Endothelial cell of umbilical vein (primary cell): Measurements from ENCODE around the gene DOCK7. TPM values are rescaled to one million over a fixed set of nuclear protein-coding genes. Genes with fewer than 3 reads are reported as not detected.
"Not testable (repeated sequence)": the region's sequence is repeated elsewhere in the genome, so short reads cannot be mapped to it uniquely, and the experiment has no call there.

Experiments used
- BruUV-seq: library from RNA; stranded (reverse); fragments of 400-500 nt; replicated peaks from 2 replicates; lab custom pipeline; 2021; lab: Mats Ljungman, UMichigan
- CTCF ChIA-PET: fragments of 300-600, 350-600 bp; sonication (Branson Sonifier 250); formaldehyde crosslinking; loops from one replicate; lab custom pipeline; 2021; ENCODE audit warnings: antibody characterized with exemption, inconsistent platforms; lab: Charles Lee
- POLR2A ChIA-PET: fragments of 300-600, 350-600 bp; sonication (Branson Sonifier 250); formaldehyde crosslinking; loops from one replicate; lab custom pipeline; 2021; ENCODE audit warnings: antibody characterized with exemption, inconsistent platforms; lab: Charles Lee
- DNase-seq: peaks from one replicate; pipeline ENCODE4 v3.0.0-alpha.2; 2011; ENCODE audit warnings: low read depth, low spot score
- FAIRE-seq: peaks from 2 replicates; lab custom pipeline; 2011; peaks lifted over from hg19 to GRCh38; lab: Jason Lieb, UNC
- H2AFZ ChIP-seq: 2 replicates; pipeline ENCODE4 v1.6.0; 2012; ENCODE audit warnings: low read depth, low read length, control low read depth, inconsistent platforms
- H3K27ac ChIP-seq: 2 replicates; pipeline ENCODE4 v1.5.1; 2011; ENCODE audit warnings: low read depth, mild to moderate bottlenecking, control low read depth, low read length, moderate library complexity; ENCODE audit not compliant: insufficient read depth
- H3K27me3 ChIP-seq, 2 experiments: 2 replicates each; pipeline versions ENCODE4 v1.6.0 to v1.6.1; 2011; ENCODE audit warnings: low read length in 2 of 2, mixed read lengths in 1 of 2; ENCODE audit not compliant: control insufficient read depth in 2 of 2, insufficient read depth in 2 of 2
- H3K36me3 ChIP-seq, 2 experiments: 2 replicates in 1 of 2; 3 replicates in 1 of 2; pipeline ENCODE4 v1.5.1; 2011; ENCODE audit warnings: low read length in 2 of 2, mild to moderate bottlenecking in 1 of 2, moderate library complexity in 1 of 2; ENCODE audit not compliant: control insufficient read depth in 2 of 2, insufficient read depth in 2 of 2; ENCODE audit errors: extremely low read depth in 1 of 2
- H3K4me1 ChIP-seq: 3 replicates; pipeline ENCODE4 v1.5.1; 2011; ENCODE audit warnings: mild to moderate bottlenecking, low read length; ENCODE audit not compliant: control insufficient read depth, insufficient read depth; ENCODE audit errors: extremely low read depth
- H3K4me2 ChIP-seq: 2 replicates; pipeline ENCODE4 v1.6.1; 2011; ENCODE audit warnings: low read length, control low read depth, mixed read lengths; ENCODE audit not compliant: insufficient read depth
- H3K4me3 ChIP-seq, 3 experiments: fragments of 200-600 bp in 1 of 3; sonication (generic), shearing (Covaris generic) in 1 of 3; replicated peaks in 1 of 3; 2 replicates each; pipeline ENCODE4 v1.5.1; 2011 to 2016; ENCODE audit warnings: control low read depth in 3 of 3, low read length in 3 of 3, mild to moderate bottlenecking in 2 of 3, inconsistent platforms in 1 of 3, low read depth in 1 of 3, moderate library complexity in 1 of 3; ENCODE audit not compliant: insufficient read depth in 1 of 3
- H3K79me2 ChIP-seq: 2 replicates; pipeline ENCODE4 v1.6.0; 2012; ENCODE audit warnings: low read length, inconsistent platforms; ENCODE audit not compliant: control insufficient read depth, insufficient read depth
- H3K9ac ChIP-seq: replicated peaks from 2 replicates; pipeline ENCODE3; 2011; ENCODE audit warnings: low read length, control low read depth; ENCODE audit not compliant: insufficient read depth; ENCODE audit errors: extremely low read depth
- H3K9me1 ChIP-seq: replicated peaks from 3 replicates; pipeline ENCODE4 v1.6.0; 2011; ENCODE audit warnings: mild to moderate bottlenecking, low read length; ENCODE audit not compliant: control insufficient read depth, insufficient read depth; ENCODE audit errors: extremely low read depth
- H3K9me3 ChIP-seq: replicated peaks from 2 replicates; pipeline ENCODE4 v1.5.1; 2012; ENCODE audit warnings: low read length, inconsistent platforms; ENCODE audit not compliant: control insufficient read depth, insufficient read depth
- H4K20me1 ChIP-seq: replicated peaks from 2 replicates; pipeline ENCODE3; 2011; ENCODE audit warnings: mild to moderate bottlenecking, low read length; ENCODE audit not compliant: control insufficient read depth, insufficient read depth; ENCODE audit errors: extremely low read depth
- CTCF ChIP-seq, 2 donors: IDR thresholded peaks; 1 replicate in 1 of 2; 2 replicates in 1 of 2; pipeline ENCODE4 v1.5.1; 2011; ENCODE audit warnings: low read length in 2 of 2, mild to moderate bottlenecking in 2 of 2, moderate library complexity in 2 of 2, control low read depth in 1 of 2, inconsistent platforms in 1 of 2, low read depth in 1 of 2; ENCODE audit not compliant: insufficient read depth in 1 of 2; ENCODE audit errors: extremely low read depth in 1 of 2
- FOS ChIP-seq: IDR thresholded peaks from 2 replicates; pipeline ENCODE4 v1.6.1; 2011; ENCODE audit warnings: mild to moderate bottlenecking, low read length, moderate library complexity, borderline replicate concordance; ENCODE audit not compliant: insufficient read depth
- GATA2 ChIP-seq: IDR thresholded peaks from 2 replicates; pipeline ENCODE4 v1.7.0; 2011; ENCODE audit warnings: low read depth, mild to moderate bottlenecking, moderate library complexity, mixed read lengths, low read length; ENCODE audit not compliant: insufficient read length, insufficient read depth
- JUN ChIP-seq: IDR thresholded peaks from 2 replicates; pipeline ENCODE4 v1.6.1; 2011; ENCODE audit warnings: borderline replicate concordance, low read depth; ENCODE audit not compliant: insufficient read length, insufficient read depth
- MYC ChIP-seq: IDR thresholded peaks from one replicate; pipeline ENCODE4 v1.6.1; 2011; ENCODE audit warnings: mild to moderate bottlenecking, low read depth, low read length
- POLR2AphosphoS5 ChIP-seq: IDR thresholded peaks from 2 replicates; pipeline ENCODE4 v1.6.1; 2012; ENCODE audit warnings: low read depth, mild to moderate bottlenecking, control low read depth, low read length, moderate library complexity; ENCODE audit not compliant: insufficient read depth
- dilution Hi-C: fragments of 300-500 bp; cut with MboI; formaldehyde crosslinking; loops from one replicate; pipeline ENCODE4 v1.15.0; 2019; ENCODE audit warnings: low sequenced_read_pairs; ENCODE audit not compliant: extremely low pct_ligation_motif_present
- intact Hi-C: fragments of 100-400 bp; cut with micrococcal nuclease; formaldehyde crosslinking; loops from one replicate; pipeline ENCODE4 v1.10.0; 2022
- polyA plus RNA-seq, 4 experiments: library from polyadenylated mRNA; depleted of rRNA in 3 of 4; stranded (reverse) in 3 of 4; unstranded in 1 of 4; fragments of >200 nt; gene quantifications; 2 replicates each; pipeline versions ENCODE4 v1.2.1 to v1.2.3, GENCODE V29; 2011 to 2012; ENCODE audit warnings: missing spikeins in 1 of 4
- total RNA-seq: library from RNA; stranded (reverse); gene quantifications from 2 replicates; pipeline ENCODE4 v1.2.3, GENCODE V29; 2021

Gene DOCK7
- total and polyA plus RNA-seq, 2 donors (not counting 3 experiments of a cell fraction or from before 2014, with no cell fraction given) = 9.4 to 31.9 TPM

GRCh38 chr1:62694479-62694878, 6.3 kb upstream of the DOCK7 start:
- FAIRE-seq, POLR2A ChIA-PET, DNase-seq, H3K27ac ChIP-seq, intact Hi-C loops, H3K79me2 ChIP-seq, H3K27me3 ChIP-seq, BruUV-seq, H3K4me3 ChIP-seq, H4K20me1 ChIP-seq, dilution Hi-C loops, H3K36me3 ChIP-seq, H2AFZ ChIP-seq, H3K9ac ChIP-seq, H3K4me2 ChIP-seq, H3K9me3 ChIP-seq, H3K9me1 ChIP-seq: not testable (repeated sequence)
- CTCF ChIA-PET = interaction anchor here (0.8 kb wide), 1 partner anchor 15 kb away, joined by 6 read pairs; no protein-coding TSS in a partner anchor
- H3K4me1 ChIP-seq = peaks cover 17% of the 10 kb centered on the region

- ChIA-PET CTCF (interaction anchor here (0.9 kb wide), 1 partner anchor 43 kb away, joined by 3 read pairs; no protein-coding TSS in a partner anchor), POLR2A (no interaction called here)
- no peaks in the 10 kb centered on the region for H3K27me3 ChIP-seq
- H4K20me1 ChIP-seq = no peaks in the 10 kb centered on the region
- H3K9ac ChIP-seq = no peak overlapping the region
- no peaks in the 10 kb centered on the region for H3K9me1 ChIP-seq
- no peaks in the 10 kb centered on the region for H3K9me3 ChIP-seq
- no peaks in the 10 kb centered on the region for H3K36me3 ChIP-seq
- no peaks in the 10 kb centered on the region for H3K79me2 ChIP-seq
- BruUV-seq = no TSS peak
- H3K4me1 ChIP-seq = peaks cover 23% of the 10 kb centered on the region
- FAIRE-seq (no peak), DNase-seq (no peak)
- intact Hi-C loops = no loop called here
- no peak overlapping the region for H2AFZ ChIP-seq
- no peak overlapping the region for H3K27ac ChIP-seq
- no peak overlapping the region for H3K4me3 ChIP-seq
- dilution Hi-C loops = no loop called here
- H3K4me2 ChIP-seq = no peak overlapping the region
- no peak for TF ChIP-seq JUN
- no peak for TF ChIP-seq FOS
- no peak for TF ChIP-seq MYC
- no peak for TF ChIP-seq GATA2
- no peak for TF ChIP-seq CTCF (IDR thresholded peaks at IDR 0.05; ENCODE audit: extremely low read depth in 1 of 2, insufficient read depth in 1 of 2, low read depth in 1 of 2, low read length in 2 of 2)
- no peak for TF ChIP-seq POLR2AphosphoS5
Measured at GRCh38 chr1:62693123-62693522, 4.9 kb upstream of the DOCK7 start.
